ENCODE measurements around the gene TGFBI.

The TGFBI gene

DNA sequence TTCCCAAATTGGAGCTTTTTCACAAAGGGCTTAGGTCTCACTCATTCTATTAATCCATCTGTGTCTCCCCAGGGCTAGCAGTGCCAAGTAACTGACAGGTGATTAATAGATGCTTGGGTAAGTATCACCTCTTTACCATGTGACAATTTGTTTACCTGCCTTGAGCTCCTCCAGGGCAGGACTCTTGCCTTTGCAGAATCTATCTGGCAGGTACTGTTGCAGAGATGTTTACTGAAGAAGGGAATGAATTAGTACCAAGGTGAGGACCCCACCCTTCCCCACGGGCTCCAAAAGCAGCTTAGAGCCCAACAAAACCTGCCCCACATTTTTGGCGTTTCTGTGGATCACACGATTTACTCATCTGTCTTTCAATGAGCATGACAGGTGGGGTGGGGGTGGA, 698 bp upstream of the TGFBI start:
- H3K36me3 Mint-ChIP-seq (ENCODE audit: low read depth): no peaks in the 10 kb centered on the region
- no peaks in the 10 kb centered on the region for H3K4me1 Mint-ChIP-seq (ENCODE audit: low read depth)
- peaks cover 30% of the 10 kb centered on the region for H3K27me3 Mint-ChIP-seq
- no peak overlapping the region for H3K27ac Mint-ChIP-seq
- no peaks in the 10 kb centered on the region for H3K9me3 Mint-ChIP-seq
- no peak overlapping the region for H3K4me3 Mint-ChIP-seq

- Mint-ChIP-seq H3K27ac (no peak overlapping the region), H3K9me3 (no peaks in the 10 kb centered on the region), H3K4me3 (no peak overlapping the region), H3K4me1 (ENCODE audit: low read depth) (no peaks in the 10 kb centered on the region), H3K36me3 (ENCODE audit: low read depth) (no peaks in the 10 kb centered on the region), H3K27me3 (peaks cover 30% of the 10 kb centered on the region)
These were observed 1.5 kb downstream of the TGFBI start for GRCh38 chr5:136030252-136030651.

- peaks cover 4% of the 10 kb centered on the region for H3K4me1 Mint-ChIP-seq (ENCODE audit: low read depth)
- H3K4me3 Mint-ChIP-seq: no peak overlapping the region
- no peaks in the 10 kb centered on the region for H3K36me3 Mint-ChIP-seq (ENCODE audit: low read depth)
- H3K27me3 Mint-ChIP-seq: peaks cover 30% of the 10 kb centered on the region
- no peak overlapping the region for H3K27ac Mint-ChIP-seq
- no peaks in the 10 kb centered on the region for H3K9me3 Mint-ChIP-seq
These were observed 2.3 kb downstream of the TGFBI start for GRCh38 chr5:136030956-136031611.

DNA sequence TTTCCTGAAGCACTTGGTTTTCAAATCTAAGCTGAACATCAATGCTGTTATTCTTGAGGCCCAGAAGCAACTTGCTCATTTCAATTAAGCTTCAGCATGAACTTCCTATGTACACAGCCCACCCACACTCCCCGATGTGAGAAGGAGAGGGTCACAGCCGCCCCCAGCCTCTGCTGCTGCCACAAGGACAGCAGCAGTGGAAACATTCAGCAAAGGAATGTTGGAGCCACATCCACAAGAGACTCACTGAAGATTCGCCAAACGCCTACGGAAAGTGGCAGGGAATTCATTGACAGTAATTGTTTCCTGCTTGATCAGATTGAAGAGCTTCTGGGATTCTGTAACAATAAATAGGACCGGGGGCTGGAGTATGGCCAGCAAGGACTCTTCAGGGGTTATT, 2.9 kb downstream of the TGFBI start:
- Mint-ChIP-seq H3K4me3 (no peak overlapping the region), H3K4me1 (ENCODE audit: low read depth) (peaks cover 8% of the 10 kb centered on the region), H3K9me3 (no peaks in the 10 kb centered on the region), H3K27ac (no peak overlapping the region), H3K27me3 (peaks cover 25% of the 10 kb centered on the region), H3K36me3 (ENCODE audit: low read depth) (no peaks in the 10 kb centered on the region)

- H3K27me3 Mint-ChIP-seq: peaks cover 16% of the 10 kb centered on the region
- H3K4me3 Mint-ChIP-seq: no peak overlapping the region
- H3K4me1 Mint-ChIP-seq (ENCODE audit: low read depth): peaks cover 17% of the 10 kb centered on the region
- no peaks in the 10 kb centered on the region for H3K9me3 Mint-ChIP-seq
- no peak overlapping the region for H3K27ac Mint-ChIP-seq
- no peaks in the 10 kb centered on the region for H3K36me3 Mint-ChIP-seq (ENCODE audit: low read depth)
These were observed 3.8 kb downstream of the TGFBI start for GRCh38 chr5:136032564-136032963.

GRCh38 chr5:136033234-136033633, 4.4 kb downstream of the TGFBI start:
- no peak overlapping the region for H3K4me3 Mint-ChIP-seq

GRCh38 chr5:136033848-136034247, 5.1 kb downstream of the TGFBI start:
- H3K4me1 Mint-ChIP-seq (ENCODE audit: low read depth): peaks cover 23% of the 10 kb centered on the region
- H3K9me3 Mint-ChIP-seq: no peaks in the 10 kb centered on the region
- H3K4me3 Mint-ChIP-seq: no peak overlapping the region
- peaks cover 10% of the 10 kb centered on the region for H3K27me3 Mint-ChIP-seq
- H3K27ac Mint-ChIP-seq: no peak overlapping the region
- H3K36me3 Mint-ChIP-seq (ENCODE audit: low read depth): no peaks in the 10 kb centered on the region

More at GRCh38 chr5:136033234-136033633, 4.4 kb downstream of the TGFBI start:
- Mint-ChIP-seq H3K4me1 (ENCODE audit: low read depth) (peaks cover 23% of the 10 kb centered on the region), H3K9me3 (no peaks in the 10 kb centered on the region), H3K27ac (no peak overlapping the region), H3K36me3 (ENCODE audit: low read depth) (no peaks in the 10 kb centered on the region), H3K27me3 (peaks cover 10% of the 10 kb centered on the region)

- Mint-ChIP-seq H3K4me1 (ENCODE audit: low read depth) (peaks cover 23% of the 10 kb centered on the region), H3K27ac (no peak overlapping the region), H3K4me3 (no peak overlapping the region)
These were observed 5.7 kb downstream of the TGFBI start for GRCh38 chr5:136034492-136034891.

GRCh38 chr5:136034984-136035383, 6.2 kb downstream of the TGFBI start:
- H3K4me1 Mint-ChIP-seq (ENCODE audit: low read depth): peaks cover 23% of the 10 kb centered on the region

More at GRCh38 chr5:136034492-136034891, 5.7 kb downstream of the TGFBI start:
- Mint-ChIP-seq H3K36me3 (ENCODE audit: low read depth) (no peaks in the 10 kb centered on the region), H3K9me3 (no peaks in the 10 kb centered on the region), H3K27me3 (peaks cover 10% of the 10 kb centered on the region)

DNA sequence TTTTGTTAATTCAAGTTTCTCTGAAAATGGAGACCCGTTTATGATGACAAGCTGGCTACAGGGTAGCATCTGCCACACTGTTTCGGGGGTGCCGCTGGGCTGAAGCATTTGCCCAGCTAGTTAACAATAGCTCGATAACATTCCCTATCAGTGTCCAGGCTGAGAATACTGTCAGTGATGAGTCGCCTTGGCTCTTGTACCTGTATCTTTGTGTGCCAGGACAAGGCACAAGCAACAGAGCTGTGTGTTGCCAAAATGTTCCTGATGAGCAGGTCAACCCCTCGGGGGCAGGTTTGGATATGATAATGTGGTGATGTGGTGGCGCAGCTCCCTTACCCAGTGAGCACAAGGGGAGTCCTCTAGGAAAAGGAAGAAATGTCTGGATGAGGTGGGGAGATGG, 7.0 kb downstream of the TGFBI start:
- H3K27me3 Mint-ChIP-seq: no peaks in the 10 kb centered on the region
- no peak overlapping the region for H3K27ac Mint-ChIP-seq
- no peaks in the 10 kb centered on the region for H3K9me3 Mint-ChIP-seq
- peaks cover 23% of the 10 kb centered on the region for H3K4me1 Mint-ChIP-seq (ENCODE audit: low read depth)
- no peaks in the 10 kb centered on the region for H3K36me3 Mint-ChIP-seq (ENCODE audit: low read depth)
- no peak overlapping the region for H3K4me3 Mint-ChIP-seq

More at GRCh38 chr5:136034984-136035383, 6.2 kb downstream of the TGFBI start:
- Mint-ChIP-seq H3K27me3 (peaks cover 6% of the 10 kb centered on the region), H3K36me3 (ENCODE audit: low read depth) (no peaks in the 10 kb centered on the region), H3K27ac (no peak overlapping the region), H3K9me3 (no peaks in the 10 kb centered on the region), H3K4me3 (no peak overlapping the region)

DNA sequence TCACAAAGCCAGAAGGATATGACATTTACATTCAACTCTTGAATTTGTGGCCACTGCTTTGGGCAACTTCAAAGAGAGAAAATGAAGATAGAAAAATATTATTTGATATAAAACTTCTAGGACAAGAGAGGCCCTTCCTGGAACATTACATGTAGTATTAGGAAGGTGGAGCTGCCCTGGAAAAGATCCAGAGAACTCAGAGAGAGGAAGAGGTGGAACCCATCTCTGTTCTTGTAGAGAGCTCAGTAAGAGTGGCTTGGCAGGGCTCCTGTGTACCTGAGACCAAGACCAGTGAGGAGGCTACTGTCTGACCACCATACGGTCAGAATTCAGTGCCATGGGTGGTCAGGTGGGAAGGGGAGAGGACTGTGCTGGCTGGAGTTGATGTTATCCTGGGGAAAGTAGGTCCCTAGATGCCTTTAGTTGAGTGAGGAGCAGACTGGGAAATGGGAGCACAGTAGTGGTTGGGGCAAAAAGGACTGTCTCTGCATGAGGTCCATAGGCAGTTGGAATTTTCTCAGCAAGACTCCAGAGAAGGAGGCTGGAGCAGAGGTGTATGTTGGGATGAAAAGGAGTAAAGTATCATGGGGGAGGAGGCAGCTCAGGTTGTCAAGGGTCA, 7.6 kb downstream of the TGFBI start:
- Mint-ChIP-seq H3K4me3 (no peak overlapping the region), H3K27ac (peak overlapping the region; percentile 89), H3K36me3 (ENCODE audit: low read depth) (no peaks in the 10 kb centered on the region), H3K27me3 (no peaks in the 10 kb centered on the region), H3K4me1 (ENCODE audit: low read depth) (peaks cover 23% of the 10 kb centered on the region), H3K9me3 (no peaks in the 10 kb centered on the region)

GRCh38 chr5:136037001-136037705, 8.4 kb downstream of the TGFBI start:
- Mint-ChIP-seq H3K27ac (peak overlapping the region; percentile 89), H3K9me3 (no peaks in the 10 kb centered on the region), H3K4me3 (peak overlapping the region; percentile 19), H3K4me1 (ENCODE audit: low read depth) (peaks cover 24% of the 10 kb centered on the region), H3K36me3 (ENCODE audit: low read depth) (no peaks in the 10 kb centered on the region), H3K27me3 (no peaks in the 10 kb centered on the region)

GRCh38 chr5:136038635-136039034, 9.8 kb downstream of the TGFBI start:
- Mint-ChIP-seq H3K9me3 (no peaks in the 10 kb centered on the region), H3K27ac (no peak overlapping the region), H3K36me3 (ENCODE audit: low read depth) (no peaks in the 10 kb centered on the region), H3K4me1 (ENCODE audit: low read depth) (peaks cover 31% of the 10 kb centered on the region), H3K4me3 (no peak overlapping the region), H3K27me3 (peaks cover 3% of the 10 kb centered on the region)

GRCh38 chr5:136039202-136039601, 10.4 kb downstream of the TGFBI start:
- H3K4me3 Mint-ChIP-seq: no peak overlapping the region

DNA sequence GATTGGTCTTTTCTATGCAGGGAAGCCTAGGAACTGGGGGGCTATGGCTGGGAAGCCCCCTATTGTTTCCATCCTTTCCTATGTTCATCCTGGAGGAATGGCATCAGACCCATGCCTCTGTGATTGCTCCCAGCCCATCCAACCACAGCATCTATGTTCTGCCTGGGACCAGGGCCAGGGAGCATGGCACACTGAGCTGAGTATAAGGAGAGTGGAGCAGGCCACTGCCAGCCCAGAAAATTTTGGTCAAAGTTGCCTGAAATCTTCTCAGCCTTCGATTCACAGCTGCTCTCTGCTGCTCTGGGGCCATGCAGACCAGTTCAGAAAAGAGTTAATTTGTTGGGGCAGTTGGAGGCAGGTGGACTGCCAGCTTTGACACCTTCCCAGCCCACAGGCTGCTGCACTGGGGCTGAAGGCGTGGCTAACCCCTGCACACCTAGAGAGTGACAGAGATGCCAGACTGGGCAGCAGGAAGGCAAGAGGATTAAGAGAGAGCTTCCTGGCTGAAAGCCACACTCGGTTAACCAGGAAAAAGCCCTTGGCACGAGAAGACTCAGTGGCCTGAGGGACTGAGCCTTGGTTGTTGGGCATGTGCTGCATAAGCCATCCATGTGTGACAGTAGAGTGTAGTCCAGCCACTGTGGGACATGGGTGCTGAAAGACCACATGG, 12.1 kb downstream of the TGFBI start:
- Mint-ChIP-seq H3K36me3 (ENCODE audit: low read depth) (no peaks in the 10 kb centered on the region), H3K4me1 (ENCODE audit: low read depth) (peaks cover 29% of the 10 kb centered on the region), H3K9me3 (no peaks in the 10 kb centered on the region), H3K27me3 (peaks cover 3% of the 10 kb centered on the region), H3K4me3 (no peak overlapping the region), H3K27ac (no peak overlapping the region)

More at GRCh38 chr5:136039202-136039601, 10.4 kb downstream of the TGFBI start:
- Mint-ChIP-seq H3K9me3 (no peaks in the 10 kb centered on the region), H3K27me3 (peaks cover 3% of the 10 kb centered on the region), H3K27ac (no peak overlapping the region), H3K4me1 (ENCODE audit: low read depth) (peaks cover 31% of the 10 kb centered on the region), H3K36me3 (ENCODE audit: low read depth) (no peaks in the 10 kb centered on the region)
